TTC549 (cell line): Measurements from ENCODE around the gene LMNA.
A peak's percentile ranks its signal among the peaks of the same experiment; 100 is the strongest.
"Not testable (repeated sequence)": the region's sequence is repeated elsewhere in the genome, so short reads cannot be mapped to it uniquely, and the experiment has no call there.

ENCODE experiments used
- FAIRE-seq: peaks from 2 replicates; lab custom pipeline; 2012; peaks lifted over from hg19 to GRCh38; lab: Jason Lieb, UNC

Gene LMNA

DNA sequence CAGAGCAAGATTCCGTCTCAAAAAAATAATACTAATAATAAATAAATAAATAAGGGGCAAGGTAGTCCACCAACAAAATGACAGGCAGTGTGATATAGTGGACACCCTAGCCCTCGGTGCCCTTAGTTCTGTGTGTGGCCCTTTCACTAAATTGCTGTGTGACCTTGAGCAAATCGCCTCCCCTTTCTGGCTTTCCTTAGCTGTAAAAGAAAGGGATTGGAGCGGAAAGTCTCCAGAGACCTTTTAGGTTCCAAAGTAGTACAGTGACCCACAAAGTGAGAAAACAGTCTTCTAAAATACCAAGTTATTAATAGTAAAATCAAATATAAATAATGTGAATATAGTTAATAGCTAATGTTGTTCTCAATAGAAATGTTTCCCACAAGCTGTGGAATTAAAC, 7.6 kb downstream of the LMNA start:
- no peak for FAIRE-seq

DNA sequence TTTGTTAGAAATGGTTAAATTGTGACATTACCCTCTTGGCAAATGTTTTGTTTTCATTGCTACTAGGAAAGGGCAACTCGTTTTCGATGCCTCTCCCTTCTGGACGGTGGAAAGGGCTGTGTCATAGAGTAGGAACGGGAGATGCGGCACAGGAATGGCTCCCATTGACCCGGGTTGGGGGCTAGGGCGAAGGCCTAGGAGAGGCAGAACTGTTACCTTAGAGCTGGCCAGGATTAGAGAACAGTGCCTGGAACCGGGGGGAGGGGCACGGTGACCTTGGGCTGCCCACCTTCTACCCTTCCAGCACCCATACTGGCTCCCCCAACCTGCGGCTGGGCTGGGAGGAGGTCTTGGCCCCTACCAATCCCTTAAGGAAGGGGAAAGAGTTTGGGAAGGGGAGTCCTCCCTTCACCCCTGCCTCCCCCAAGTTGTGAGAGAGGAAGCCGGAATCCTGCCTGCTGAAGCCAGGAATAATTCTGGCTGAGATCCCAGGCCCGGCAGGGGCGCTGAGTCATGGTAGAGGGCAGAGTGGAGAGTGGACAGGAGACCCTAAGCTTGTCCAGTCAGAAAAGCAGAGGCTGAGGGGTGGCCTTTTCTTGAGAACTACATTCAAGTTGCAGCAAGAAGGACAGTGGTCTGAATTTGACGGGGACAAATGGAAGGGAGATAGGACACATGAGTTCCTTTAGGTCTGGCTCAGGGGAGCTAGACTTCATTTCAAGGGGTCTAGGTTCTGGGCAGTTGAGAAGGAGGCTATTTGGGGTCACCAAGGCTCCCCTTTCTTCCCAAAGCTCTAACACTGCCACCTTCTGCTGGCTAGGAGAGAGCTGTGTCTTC, 8.2 kb downstream of the LMNA start:
- FAIRE-seq, result no peak

DNA sequence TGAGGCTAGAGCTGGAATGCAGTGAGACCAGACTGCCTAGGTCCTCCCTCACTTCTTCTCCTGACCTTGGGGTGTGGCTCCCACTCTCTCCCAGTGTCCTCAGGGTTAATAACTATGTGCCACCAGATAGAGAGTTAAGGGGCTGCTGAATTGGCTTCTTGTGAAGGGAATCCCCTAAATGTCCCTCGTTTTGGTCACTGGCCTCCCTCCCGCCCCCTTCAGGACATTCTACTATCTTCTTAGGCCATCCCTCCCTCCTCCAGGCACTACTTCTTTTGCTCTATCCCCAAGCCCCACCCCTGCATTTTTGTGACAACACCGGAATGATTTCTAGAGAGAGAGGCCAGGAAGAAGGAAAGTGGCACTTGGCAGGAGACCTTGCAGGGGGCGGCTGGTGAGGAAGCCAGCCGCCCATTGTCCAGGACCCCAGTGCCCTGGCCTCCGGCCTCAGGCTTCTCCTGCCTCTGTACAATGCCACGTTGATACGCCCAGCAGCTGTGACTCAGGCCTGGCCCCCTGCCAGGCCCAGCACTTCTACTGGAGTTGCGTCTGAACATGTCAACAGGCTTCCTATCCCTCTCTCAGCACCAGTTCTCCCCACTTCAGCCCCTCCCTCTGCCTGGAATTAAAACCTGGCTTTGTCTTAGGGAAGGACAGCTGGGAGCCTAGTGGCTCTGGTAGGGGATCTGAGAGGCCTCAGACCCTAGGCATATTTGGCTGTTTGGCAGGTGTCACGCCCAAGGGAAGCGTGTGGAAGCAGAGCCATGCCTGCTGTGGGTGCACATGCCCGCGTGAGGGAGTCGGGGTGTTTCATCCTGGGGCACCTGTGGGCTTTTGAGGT, 9.1 kb downstream of the LMNA start:
- peak; percentile 48 for FAIRE-seq

DNA sequence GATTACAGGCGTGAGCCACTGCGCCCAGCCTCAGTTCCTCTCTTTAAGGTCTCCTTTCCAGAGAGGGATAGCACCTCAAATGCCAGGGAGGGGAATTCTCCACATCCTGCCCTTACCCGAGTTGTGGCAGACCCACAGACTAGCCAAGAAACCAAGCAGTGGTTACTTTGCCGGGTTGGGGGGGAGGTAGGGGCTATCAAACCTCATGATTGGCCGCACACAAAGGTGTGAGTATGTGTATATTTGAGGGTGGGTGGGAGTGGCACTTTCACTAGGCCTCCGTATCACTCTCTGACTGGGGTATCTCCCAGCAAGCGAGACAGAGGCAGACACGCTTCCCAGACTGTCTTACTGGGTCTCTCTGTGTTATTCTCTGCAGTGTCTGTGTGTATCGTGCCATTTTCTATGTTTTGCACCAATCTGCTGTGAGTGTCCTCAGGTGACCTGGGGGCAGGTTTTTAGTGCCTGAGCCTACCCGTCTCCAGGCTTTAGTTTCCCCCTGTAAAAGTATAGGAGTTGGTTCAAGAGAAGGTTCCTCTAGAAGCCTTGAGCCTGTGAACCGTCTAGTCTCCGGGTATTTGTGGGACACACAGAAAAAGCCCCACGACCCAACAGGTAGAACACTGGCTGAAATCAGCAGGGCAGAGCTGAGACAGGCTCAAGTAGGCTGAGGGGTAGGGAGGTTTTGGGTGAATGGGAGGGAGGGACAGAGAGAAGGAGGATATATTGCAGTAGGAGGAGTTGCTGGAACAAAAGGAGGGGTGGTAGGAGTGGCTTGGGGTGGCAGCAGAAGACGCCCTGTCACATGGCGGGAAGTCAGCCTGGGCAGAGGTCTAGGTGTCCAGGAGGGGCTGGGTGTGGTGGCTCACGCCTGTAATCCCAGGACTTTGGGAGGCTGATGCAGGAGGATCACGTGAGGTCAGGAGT, 10.3 kb downstream of the LMNA start:
- no peak for FAIRE-seq

DNA sequence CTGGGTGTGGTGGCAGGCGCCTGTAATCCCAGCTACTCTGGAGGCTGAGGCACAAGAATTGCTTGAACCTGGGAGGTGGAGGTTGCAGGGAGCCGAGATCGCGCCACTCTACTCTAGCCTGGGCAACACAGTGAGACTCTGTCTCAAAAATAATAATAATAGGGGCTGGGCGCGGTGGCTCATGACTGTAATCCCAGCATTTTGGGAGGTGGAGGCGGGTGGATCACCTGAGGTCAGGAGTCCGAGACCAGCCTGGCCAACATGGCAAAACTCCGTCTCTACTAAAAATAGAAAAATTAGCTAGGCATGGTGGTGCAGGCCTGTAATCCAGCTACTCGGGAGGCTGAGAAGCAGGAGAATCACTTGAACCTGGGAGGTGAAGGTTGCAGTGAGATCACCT, 11.0 kb downstream of the LMNA start:
- FAIRE-seq, result not testable (repeated sequence)

DNA sequence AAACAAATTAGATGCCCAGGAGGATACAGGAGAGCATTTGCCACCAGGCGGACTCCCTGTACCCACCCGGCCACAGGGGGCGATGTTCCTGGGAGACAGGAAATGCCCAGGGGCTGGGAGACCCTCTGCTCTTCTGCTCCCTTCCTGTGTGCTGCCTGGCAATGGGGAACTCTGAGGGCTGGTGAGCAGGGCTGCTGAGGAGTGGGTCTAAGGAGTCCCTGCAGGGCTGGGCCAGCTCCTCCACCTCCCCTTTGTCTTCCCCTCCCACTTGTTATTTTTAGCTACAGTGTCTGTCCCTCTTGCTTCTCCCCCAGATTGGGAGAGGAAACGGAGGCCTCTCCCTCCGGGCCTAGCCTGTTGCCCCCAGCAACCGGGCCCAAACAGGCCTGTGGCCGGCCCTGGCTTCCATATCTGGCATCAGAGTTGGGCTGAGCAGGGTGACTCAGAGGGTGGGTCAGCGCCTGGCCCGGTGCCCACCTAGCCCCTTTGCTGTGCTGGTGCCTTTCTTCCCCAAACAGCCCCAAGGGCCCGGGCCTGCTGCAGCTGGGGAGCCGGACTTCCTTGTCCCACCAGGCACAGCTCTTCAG, 11.6 kb downstream of the LMNA start:
- no peak for FAIRE-seq

DNA sequence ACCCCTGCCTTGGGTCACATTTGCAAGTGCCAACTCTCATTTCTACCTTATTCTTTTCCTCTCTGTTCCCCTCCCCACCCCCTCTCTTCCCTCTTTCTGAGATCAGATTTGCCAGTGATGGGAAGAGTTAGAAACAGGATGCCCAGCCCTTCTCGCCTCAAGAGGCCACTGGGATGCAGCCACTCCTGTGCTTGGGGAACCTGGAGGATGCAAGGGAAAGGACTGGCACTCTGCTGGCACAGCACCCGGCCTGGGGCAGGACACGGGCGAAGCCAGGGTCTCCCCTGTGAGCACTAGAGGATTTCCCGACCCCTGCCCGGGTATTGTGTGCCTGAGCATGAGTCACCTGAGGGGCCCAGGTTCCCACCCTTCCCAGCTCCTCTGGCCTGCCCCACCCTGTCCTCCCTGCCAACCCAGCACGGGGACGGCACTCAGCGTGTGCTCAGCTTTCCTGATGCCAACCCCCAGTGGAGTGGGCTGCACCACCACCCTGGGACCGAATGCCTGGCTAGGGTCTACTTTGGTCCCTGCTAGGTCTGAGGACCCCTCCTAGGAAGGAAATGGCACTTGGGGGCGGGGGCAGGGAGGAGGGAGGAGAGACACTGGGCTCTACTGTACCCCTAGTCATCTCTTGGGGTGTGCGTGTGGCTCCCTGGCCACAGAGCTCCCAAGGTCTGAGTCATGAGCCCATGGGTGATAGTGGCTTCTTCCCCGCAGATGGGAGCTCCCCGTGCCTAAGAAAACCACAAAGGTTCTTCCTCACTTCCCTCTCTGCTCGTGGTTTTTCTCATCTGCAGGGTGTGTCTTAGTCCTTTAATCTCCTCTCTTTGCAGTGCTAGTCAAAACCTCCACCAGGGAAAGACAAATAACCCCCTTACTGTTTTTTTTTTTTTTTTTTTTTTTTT, 12.4 kb downstream of the LMNA start:
- no peak for FAIRE-seq

DNA sequence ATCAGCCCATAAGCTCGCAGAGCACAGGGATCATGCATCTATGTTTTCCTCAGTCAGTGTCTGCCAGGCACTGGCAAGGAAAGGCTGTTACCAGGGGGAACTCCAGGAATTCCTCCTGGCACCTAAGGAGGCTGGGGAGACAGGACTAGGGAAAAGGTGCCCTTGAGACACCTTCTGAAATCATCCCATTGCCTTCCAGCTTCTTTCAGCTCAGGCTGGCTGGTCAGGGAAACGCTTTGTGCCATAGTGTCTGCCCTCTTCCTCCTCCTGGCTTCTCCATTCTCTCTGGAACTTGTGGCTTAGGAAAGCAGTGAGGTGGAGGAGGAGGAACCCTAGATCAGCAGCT, 13.8 kb downstream of the LMNA start:
- no peak for FAIRE-seq

DNA sequence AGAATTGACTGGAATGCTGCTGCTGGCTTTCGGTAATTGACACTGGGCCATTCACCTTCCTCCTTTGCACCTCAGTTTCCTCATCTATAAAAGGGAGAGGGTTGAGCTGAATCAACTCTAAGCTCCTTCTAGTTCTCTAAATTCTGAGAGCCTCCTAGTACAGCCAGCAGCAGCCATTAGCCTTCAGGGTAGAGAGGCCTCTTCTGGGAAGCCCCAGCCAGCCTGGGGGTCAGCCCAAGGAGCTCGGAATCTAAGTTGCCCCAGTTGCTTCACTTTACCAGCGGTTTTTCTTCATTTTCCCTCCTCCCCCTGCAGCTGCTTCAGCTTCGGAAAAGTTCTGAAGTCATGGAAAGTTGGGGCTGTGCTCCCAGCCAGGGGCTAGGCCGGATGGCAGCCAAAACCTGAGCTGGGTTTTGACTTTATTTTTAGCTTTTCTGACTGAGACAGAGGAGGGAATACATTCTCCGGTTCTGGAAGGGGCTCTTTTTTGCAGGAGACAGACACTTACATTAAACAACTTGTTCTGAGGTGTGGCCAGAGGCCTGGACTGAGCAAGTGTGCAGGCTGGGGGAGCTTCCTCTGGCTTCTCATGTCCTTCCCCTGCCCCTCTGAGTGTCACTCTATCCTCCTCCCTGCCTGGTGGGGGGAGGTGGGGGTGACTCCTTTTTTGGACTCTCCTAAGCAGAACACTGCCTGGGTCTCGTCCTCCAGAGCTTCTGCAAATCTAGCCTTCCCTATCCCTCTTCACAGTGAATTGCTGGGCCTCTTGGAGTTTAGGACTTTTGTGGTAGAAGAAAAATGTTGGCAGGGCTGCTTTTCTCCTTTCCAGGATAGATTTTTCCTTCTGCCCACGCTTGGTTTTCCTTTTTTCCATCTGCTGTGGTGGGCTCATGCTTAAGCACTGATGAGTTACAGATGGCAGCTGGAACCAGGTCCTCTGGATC, 14.4 kb downstream of the LMNA start:
- no peak for FAIRE-seq

DNA sequence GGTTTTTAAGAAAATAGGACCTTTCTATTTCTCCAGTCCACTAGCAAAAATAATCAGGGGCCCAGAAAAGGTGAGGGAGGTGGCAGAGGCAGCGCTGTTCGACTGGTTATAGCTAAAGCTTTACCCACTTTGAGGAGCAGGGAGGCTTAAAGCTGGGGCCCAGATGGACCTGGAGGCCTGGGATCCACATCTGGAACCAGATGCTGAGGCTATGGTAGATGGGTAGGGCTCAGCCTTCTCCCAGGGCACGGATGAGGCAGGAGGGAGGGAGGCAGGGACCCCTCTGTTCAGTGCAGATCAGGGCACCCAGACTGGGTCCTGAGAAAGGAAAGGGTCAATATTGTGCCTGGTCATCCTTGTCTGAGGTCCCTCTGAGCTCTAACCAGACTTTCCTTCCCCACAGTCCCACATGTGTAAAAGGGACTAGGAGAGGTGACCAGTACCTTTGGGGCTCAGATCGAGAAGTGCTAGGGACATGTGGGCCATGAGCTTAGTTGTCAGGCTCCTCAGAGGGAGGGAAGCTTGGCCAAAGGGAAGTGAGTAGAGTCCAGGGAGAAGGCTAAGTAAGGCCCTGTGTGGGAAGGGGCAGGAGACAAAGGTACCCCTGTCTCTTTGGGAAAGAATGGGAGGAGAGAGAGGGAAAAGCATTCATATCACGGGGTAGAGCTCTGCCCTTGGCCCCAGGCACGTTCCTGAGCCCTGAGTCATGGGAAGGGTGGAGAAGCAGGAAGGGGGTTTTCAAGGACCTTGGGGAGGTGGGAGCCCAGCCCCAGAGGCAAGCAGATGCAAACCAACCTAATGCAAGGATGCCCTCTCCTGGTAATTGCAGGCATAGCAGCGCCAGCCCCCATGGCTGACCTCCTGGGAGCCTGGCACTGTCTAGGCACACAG, 15.4 kb downstream of the LMNA start:
- FAIRE-seq, result peak; percentile 86

DNA sequence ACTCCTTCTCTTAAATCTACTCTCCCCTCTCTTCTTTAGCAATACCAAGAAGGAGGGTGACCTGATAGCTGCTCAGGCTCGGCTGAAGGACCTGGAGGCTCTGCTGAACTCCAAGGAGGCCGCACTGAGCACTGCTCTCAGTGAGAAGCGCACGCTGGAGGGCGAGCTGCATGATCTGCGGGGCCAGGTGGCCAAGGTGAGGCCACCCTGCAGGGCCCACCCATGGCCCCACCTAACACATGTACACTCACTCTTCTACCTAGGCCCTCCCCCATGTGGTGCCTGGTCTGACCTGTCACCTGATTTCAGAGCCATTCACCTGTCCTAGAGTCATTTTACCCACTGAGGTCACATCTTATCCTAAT, 16.0 kb downstream of the LMNA start:
- FAIRE-seq, result no peak

DNA sequence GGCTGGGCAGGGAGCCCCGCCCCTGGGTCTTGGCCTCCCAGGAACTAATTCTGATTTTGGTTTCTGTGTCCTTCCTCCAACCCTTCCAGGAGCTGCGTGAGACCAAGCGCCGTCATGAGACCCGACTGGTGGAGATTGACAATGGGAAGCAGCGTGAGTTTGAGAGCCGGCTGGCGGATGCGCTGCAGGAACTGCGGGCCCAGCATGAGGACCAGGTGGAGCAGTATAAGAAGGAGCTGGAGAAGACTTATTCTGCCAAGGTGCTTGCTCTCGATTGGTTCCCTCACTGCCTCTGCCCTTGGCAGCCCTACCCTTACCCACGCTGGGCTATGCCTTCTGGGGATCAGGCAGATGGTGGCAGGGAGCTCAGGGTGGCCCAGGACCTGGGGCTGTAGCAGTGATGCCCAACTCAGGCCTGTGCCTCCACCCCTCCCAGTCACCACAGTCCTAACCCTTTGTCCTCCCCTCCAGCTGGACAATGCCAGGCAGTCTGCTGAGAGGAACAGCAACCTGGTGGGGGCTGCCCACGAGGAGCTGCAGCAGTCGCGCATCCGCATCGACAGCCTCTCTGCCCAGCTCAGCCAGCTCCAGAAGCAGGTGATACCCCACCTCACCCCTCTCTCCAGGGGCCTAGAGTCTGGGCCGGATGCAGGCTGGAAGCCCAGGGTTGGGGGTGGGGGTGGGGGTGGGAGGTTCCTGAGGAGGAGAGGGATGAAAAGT, 20.4 kb downstream of the LMNA start:
- no peak for FAIRE-seq

DNA sequence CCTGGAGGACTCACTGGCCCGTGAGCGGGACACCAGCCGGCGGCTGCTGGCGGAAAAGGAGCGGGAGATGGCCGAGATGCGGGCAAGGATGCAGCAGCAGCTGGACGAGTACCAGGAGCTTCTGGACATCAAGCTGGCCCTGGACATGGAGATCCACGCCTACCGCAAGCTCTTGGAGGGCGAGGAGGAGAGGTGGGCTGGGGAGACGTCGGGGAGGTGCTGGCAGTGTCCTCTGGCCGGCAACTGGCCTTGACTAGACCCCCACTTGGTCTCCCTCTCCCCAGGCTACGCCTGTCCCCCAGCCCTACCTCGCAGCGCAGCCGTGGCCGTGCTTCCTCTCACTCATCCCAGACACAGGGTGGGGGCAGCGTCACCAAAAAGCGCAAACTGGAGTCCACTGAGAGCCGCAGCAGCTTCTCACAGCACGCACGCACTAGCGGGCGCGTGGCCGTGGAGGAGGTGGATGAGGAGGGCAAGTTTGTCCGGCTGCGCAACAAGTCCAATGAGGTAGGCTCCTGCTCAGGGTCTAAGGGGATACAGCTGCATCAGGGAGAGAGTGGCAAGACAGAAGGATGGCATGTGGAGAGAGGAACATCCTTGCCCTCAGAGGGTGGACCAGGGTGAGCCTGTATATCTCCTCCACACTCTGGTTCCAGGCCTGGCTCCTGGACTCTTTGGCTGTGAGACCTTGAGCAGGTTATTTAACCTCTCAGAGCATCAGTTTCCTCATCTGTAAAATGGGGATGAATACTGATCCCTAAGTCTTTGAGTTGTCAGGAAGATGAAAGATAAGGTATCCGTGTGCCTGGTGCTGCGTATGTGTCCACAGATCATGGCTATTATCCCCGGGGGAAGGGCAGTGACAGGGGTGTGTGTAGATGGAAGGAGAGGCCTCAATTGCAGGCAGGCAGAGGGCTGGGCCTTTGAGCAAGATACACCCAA, 21.7 kb downstream of the LMNA start:
- no peak for FAIRE-seq

DNA sequence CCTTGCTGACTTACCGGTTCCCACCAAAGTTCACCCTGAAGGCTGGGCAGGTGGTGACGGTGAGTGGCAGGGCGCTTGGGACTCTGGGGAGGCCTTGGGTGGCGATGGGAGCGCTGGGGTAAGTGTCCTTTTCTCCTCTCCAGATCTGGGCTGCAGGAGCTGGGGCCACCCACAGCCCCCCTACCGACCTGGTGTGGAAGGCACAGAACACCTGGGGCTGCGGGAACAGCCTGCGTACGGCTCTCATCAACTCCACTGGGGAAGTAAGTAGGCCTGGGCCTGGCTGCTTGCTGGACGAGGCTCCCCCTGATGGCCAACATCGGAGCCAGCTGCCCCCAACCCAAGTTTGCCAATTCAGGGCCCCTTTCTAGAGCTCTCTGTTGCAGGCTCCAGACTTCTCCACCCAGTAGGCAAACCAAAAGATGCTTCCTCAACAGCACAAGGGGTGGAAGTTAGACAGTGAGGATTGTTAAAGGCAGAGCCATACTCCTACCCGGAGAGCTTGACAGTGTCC, 22.5 kb downstream of the LMNA start:
- no peak for FAIRE-seq

DNA sequence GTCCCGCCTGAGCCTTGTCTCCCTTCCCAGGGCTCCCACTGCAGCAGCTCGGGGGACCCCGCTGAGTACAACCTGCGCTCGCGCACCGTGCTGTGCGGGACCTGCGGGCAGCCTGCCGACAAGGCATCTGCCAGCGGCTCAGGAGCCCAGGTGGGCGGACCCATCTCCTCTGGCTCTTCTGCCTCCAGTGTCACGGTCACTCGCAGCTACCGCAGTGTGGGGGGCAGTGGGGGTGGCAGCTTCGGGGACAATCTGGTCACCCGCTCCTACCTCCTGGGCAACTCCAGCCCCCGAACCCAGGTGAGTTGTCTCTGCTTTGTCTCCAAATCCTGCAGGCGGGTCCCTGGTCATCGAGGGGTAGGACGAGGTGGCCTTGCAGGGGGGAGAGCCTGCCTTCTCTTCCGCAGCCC, 24.0 kb downstream of the LMNA start:
- no peak for FAIRE-seq

DNA sequence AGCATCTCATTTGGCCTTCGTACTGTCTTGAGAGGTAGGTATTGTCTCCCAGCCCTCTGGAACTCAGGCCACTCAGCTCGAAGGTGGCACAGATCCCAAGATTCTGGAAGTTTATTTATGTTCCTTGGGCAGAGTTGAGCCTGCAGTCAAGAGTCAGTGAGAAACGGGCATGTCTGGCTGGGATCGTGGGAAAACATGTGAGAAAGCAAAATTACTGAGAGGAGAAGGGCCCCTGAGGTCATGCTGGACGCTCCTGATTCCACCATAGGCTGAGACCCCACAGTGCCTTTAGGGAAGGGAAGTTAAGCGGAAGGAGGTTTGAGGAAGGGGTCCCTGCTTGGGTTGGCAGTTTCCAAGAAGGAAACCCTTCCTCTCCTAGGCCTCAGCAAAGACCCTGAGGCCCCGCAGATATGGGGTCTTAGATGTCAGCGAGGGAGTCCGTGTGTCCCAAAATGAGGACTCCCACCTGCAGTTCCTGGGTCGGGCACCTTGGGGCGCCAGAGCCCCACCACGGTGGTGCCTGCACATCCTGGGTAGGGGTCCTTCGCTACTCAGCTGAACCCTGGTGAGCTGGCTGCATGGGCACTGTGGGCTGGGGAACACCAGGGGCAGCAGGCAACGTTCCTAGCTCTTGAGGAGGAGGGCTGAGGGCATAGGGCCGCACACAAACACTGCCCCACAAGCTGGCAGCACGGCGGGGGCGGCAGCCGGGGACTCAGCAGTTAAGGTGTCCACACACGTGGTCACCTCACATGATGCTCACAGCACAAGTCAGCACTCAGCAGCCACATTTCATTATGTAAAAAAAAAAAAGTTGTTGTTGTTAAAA, 26.6 kb downstream of the LMNA start:
- FAIRE-seq, result no peak
